Hepatocyte (in vitro differentiated cells): Measurements from ENCODE around the gene GPC5. TPM values are rescaled to one million over a fixed set of nuclear protein-coding genes. Genes with fewer than 3 reads are reported as not detected.

ENCODE experiments used
- DNase-seq: peaks from one replicate; pipeline ENCODE4 v3.0.0-alpha.2; 2016; ENCODE audit warnings: low spot score
- H2AFZ ChIP-seq: fragments of 200-600 bp; sonication (generic); 2 replicates; pipeline ENCODE4 v1.6.0; 2016; ENCODE audit warnings: antibody characterized with exemption, mild to moderate bottlenecking
- H3K27ac ChIP-seq: fragments of 200-600 bp; sonication (generic); 2 replicates; pipeline ENCODE4 v1.5.1; 2016; ENCODE audit warnings: mild to moderate bottlenecking
- H3K27me3 ChIP-seq: fragments of 200-600 bp; sonication (generic); 2 replicates; pipeline ENCODE4 v1.6.1; 2016
- H3K36me3 ChIP-seq: fragments of 200-600 bp; sonication (generic); replicated peaks from 2 replicates; pipeline ENCODE4 v1.5.1; 2016; ENCODE audit warnings: low read depth; ENCODE audit not compliant: insufficient read depth
- H3K4me1 ChIP-seq: fragments of 200-600 bp; sonication (generic); 2 replicates; pipeline ENCODE4 v1.5.1; 2016; ENCODE audit warnings: mild to moderate bottlenecking, moderate library complexity; ENCODE audit not compliant: insufficient read depth
- H3K4me2 ChIP-seq: fragments of 200-600 bp; sonication (generic); 2 replicates; pipeline ENCODE4 v1.6.0; 2016
- H3K4me3 ChIP-seq: fragments of 200-600 bp; sonication (generic); 2 replicates; pipeline ENCODE4 v1.5.1; 2016; ENCODE audit warnings: mild to moderate bottlenecking
- H3K79me2 ChIP-seq: fragments of 200-600 bp; sonication (generic); 2 replicates; pipeline ENCODE4 v1.6.0; 2017; ENCODE audit warnings: mild to moderate bottlenecking
- H3K9me2 ChIP-seq: fragments of 200-600 bp; sonication (generic); replicated peaks from 2 replicates; pipeline ENCODE4 v1.6.0; 2017; ENCODE audit warnings: mild to moderate bottlenecking; ENCODE audit not compliant: insufficient read depth
- H3K9me3 ChIP-seq: fragments of 200-600 bp; sonication (generic); 2 replicates; pipeline ENCODE4 v1.5.1; 2016; ENCODE audit warnings: low read depth, mild to moderate bottlenecking
- H4K20me1 ChIP-seq: fragments of 200-600 bp; sonication (generic); 2 replicates; pipeline ENCODE4 v1.6.0; 2016; ENCODE audit warnings: mild to moderate bottlenecking; ENCODE audit not compliant: insufficient read depth, poor library complexity, severe bottlenecking
- EZH2 ChIP-seq: fragments of 200-600 bp; sonication (generic); IDR thresholded peaks from 2 replicates; pipeline ENCODE4 v1.6.1; 2016; ENCODE audit warnings: antibody characterized with exemption, mild to moderate bottlenecking, borderline replicate concordance
- EZH2phosphoT487 ChIP-seq: fragments of 200-600 bp; sonication (generic); IDR thresholded peaks from one replicate; pipeline ENCODE4 v1.6.1; 2018; ENCODE audit warnings: antibody characterized with exemption, mild to moderate bottlenecking, low read depth, moderate library complexity; ENCODE audit not compliant: unreplicated experiment, severe bottlenecking
- WGBS: methylation state at CpG from one replicate; pipeline ENCODE4 v1.1.6; 2016; ENCODE audit warnings: low lambda C conversion rate; ENCODE audit errors: missing lambda C conversion rate; 5-methylcytosine and 5-hydroxymethylcytosine counted together
- polyA plus RNA-seq: library from polyadenylated mRNA; unstranded; fragments of >200 nt; fragmentation: Nextera tagmentation; extraction: Ambion mirVana; gene quantifications from 2 replicates; pipeline ENCODE4 v1.2.1, GENCODE V29; 2016
- total RNA-seq: library from RNA; depleted of rRNA; stranded (reverse); fragments of >200 nt; gene quantifications from 2 replicates; pipeline ENCODE4 v1.2.3, GENCODE V29; 2014
- TF ChIP-seq, protein P1 (sequence below): fragments of 200-600 bp; sonication (generic); IDR thresholded peaks from 2 replicates; pipeline ENCODE4 v1.5.1; 2016; ENCODE audit warnings: antibody characterized with exemption, mild to moderate bottlenecking; ENCODE audit not compliant: poor library complexity

Gene GPC5
- total and polyA plus RNA-seq, 2 experiments from 2014 or later: 3.9 to 5.4 TPM

DNA sequence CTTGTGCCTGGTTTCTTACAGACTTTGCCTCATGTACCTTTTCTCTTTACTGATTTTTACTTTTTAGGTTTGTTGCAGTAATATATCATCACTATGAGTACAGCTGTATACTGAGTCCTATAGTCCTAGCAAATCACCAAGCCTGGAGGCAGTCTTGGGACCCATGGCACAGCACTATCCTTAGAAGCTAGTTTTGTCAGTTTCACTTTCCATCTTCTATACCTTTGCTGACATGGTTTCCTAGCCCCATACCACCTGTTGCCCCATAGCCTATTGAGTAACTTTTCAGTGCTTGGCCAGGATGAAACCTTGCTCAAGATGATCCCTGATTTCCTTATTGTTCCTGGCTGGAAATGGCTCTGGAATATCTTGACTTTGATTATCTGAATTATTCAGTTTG lies 826.4 kb downstream of the GPC5 start:
- H3K4me3 ChIP-seq: no peak overlapping the region
- H3K27me3 ChIP-seq: no peaks in the 10 kb centered on the region
- peak; percentile 10 for DNase-seq
- H3K27ac ChIP-seq: peak overlapping the region; percentile 54
- H3K4me2 ChIP-seq: no peak overlapping the region
- H3K79me2 ChIP-seq: no peaks in the 10 kb centered on the region
- no peak overlapping the region for H2AFZ ChIP-seq
- peaks cover 21% of the 10 kb centered on the region for H3K4me1 ChIP-seq
- no peaks in the 10 kb centered on the region for H3K9me3 ChIP-seq
- H3K9me2 ChIP-seq: no peaks in the 10 kb centered on the region
- H4K20me1 ChIP-seq: no peaks in the 10 kb centered on the region
- no peak for TF ChIP-seq EZH2phosphoT487
- TF ChIP-seq, protein P1, sequence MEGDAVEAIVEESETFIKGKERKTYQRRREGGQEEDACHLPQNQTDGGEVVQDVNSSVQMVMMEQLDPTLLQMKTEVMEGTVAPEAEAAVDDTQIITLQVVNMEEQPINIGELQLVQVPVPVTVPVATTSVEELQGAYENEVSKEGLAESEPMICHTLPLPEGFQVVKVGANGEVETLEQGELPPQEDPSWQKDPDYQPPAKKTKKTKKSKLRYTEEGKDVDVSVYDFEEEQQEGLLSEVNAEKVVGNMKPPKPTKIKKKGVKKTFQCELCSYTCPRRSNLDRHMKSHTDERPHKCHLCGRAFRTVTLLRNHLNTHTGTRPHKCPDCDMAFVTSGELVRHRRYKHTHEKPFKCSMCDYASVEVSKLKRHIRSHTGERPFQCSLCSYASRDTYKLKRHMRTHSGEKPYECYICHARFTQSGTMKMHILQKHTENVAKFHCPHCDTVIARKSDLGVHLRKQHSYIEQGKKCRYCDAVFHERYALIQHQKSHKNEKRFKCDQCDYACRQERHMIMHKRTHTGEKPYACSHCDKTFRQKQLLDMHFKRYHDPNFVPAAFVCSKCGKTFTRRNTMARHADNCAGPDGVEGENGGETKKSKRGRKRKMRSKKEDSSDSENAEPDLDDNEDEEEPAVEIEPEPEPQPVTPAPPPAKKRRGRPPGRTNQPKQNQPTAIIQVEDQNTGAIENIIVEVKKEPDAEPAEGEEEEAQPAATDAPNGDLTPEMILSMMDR: no peak
- TF ChIP-seq EZH2: no peak
- no peaks in the 10 kb centered on the region for H3K36me3 ChIP-seq

DNA sequence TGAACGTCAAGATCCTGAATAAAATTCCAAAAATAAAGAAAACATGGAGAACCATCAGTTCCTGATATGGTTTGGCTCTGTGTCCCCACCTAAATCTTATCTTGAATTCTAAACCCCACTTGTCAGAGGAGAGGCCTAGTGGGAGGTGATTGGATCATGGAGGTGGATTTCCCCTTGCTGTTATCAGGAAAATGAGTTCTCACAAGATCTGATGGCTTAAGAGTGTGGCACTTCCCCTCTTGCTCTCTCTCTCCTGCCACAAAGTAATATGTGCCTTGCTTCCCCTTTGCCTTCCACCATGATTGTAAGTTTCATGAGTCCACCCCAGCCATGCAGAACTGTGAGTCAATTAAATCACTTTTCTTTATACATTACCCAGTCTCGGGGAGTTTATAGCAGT lies 827.4 kb downstream of the GPC5 start:
- Histone ChIP-seq H3K27ac (no peak overlapping the region), H3K4me3 (no peak overlapping the region), H3K27me3 (no peaks in the 10 kb centered on the region), H3K9me2 (no peaks in the 10 kb centered on the region), H3K4me2 (no peak overlapping the region), H2AFZ (no peak overlapping the region), H3K79me2 (no peaks in the 10 kb centered on the region), H3K4me1 (peaks cover 21% of the 10 kb centered on the region), H4K20me1 (no peaks in the 10 kb centered on the region), H3K9me3 (no peaks in the 10 kb centered on the region), H3K36me3 (no peaks in the 10 kb centered on the region)
- no peak for DNase-seq
- 72% methylated on average over 2 of the region's 2 CpGs for whole genome bisulfite sequencing
- no peak for TF ChIP-seq EZH2
- TF ChIP-seq EZH2phosphoT487: no peak
- TF ChIP-seq, protein P1: no peak

DNA sequence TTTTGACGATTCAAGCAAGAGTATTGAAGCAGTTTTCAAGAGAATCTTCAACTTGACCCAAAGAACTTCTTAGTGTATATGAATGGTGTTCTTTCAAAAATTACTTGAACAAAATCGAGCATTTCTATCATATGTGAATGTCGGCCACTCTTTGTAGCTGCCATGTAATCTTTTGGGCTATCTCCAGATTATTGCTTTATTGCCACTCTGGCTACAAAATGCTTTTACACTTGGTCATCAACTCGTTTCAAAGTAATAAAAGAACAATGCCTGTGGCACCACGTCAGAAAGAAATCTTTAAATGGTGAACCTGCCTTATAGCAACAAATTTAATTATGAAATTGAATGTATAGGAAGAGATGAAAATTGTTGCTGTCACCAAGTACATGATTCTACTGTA lies 834.5 kb downstream of the GPC5 start:
- Histone ChIP-seq H3K9me2 (no peaks in the 10 kb centered on the region), H3K4me3 (no peak overlapping the region), H3K79me2 (no peaks in the 10 kb centered on the region), H3K27me3 (no peaks in the 10 kb centered on the region), H2AFZ (no peak overlapping the region), H3K27ac (peak overlapping the region; percentile 70), H3K9me3 (no peaks in the 10 kb centered on the region), H4K20me1 (no peaks in the 10 kb centered on the region), H3K4me2 (no peak overlapping the region), H3K36me3 (no peaks in the 10 kb centered on the region), H3K4me1 (no peaks in the 10 kb centered on the region)
- TF ChIP-seq EZH2 (no peak), EZH2phosphoT487 (no peak)
- TF ChIP-seq, protein P1: no peak
- WGBS: 56% methylated on average over 5 of the region's 5 CpGs
- DNase-seq: peak; percentile 19

DNA sequence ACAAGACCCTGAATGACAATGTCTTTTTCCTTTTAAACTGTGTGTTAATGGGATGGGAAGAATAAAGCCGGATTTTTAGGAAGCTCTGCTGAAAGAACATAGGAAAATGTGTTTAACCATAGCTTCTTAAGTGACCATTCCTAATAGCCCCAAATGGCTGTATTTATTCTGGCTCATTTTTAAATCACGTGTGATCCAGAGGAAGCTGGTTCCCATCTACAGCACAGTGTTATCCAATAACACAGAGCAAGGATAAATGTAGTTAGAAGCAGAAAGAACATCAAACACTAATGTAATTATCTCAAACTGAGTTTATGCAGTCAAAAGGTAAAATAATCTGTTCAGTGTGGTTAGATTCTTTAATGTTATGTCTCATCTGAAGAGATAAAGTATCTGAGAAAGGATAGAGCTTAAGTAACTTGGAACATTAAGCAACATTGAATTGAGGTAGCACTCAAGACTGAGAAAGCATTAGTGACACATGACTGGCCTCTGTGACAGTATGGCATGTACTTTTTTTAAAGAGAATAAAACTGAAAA lies 853.3 kb downstream of the GPC5 start:
- no peak overlapping the region for H3K27ac ChIP-seq
- no peak overlapping the region for H3K4me3 ChIP-seq
- H4K20me1 ChIP-seq: no peaks in the 10 kb centered on the region
- no peaks in the 10 kb centered on the region for H3K4me1 ChIP-seq
- H3K9me3 ChIP-seq: no peaks in the 10 kb centered on the region
- H3K9me2 ChIP-seq: no peaks in the 10 kb centered on the region
- H3K36me3 ChIP-seq: no peaks in the 10 kb centered on the region
- H2AFZ ChIP-seq: no peak overlapping the region
- TF ChIP-seq, protein P1: no peak
- no peak for TF ChIP-seq EZH2phosphoT487
- TF ChIP-seq EZH2: no peak
- DNase-seq: no peak
- no peak overlapping the region for H3K4me2 ChIP-seq
- 52% methylated on average over 2 of the region's 2 CpGs for WGBS
- no peaks in the 10 kb centered on the region for H3K79me2 ChIP-seq
- no peaks in the 10 kb centered on the region for H3K27me3 ChIP-seq
